HCT116 (cell line): ENCODE data around the gene ZBTB12. TPM values are rescaled to one million over a fixed set of nuclear protein-coding genes. Genes with fewer than 3 reads are reported as not detected.

Experiments used
- ATAC-seq: fragments of 200-7000 bp; cut with Tn5 transposase; 2 replicates; pipeline ENCODE4 v1.9.1; 2020; ENCODE audit warnings: mild to moderate bottlenecking, moderate library complexity
- BruUV-seq: library from RNA; stranded (reverse); fragments of 400-500 nt; replicated peaks from 2 replicates; lab custom pipeline; 2021; lab: Mats Ljungman, UMichigan
- CTCF ChIA-PET: fragments of 300-600 bp; sonication (Branson Sonifier 250); formaldehyde crosslinking; loops from one replicate; lab custom pipeline; 2021; ENCODE audit warnings: antibody characterized with exemption; lab: Charles Lee
- POLR2A ChIA-PET: fragments of 300-600, 350-600 bp; sonication (Branson Sonifier 250); formaldehyde crosslinking; loops from one replicate; lab custom pipeline; 2021; ENCODE audit warnings: antibody characterized with exemption; lab: Charles Lee
- RAD21 ChIA-PET, 2 experiments: fragments of 300-600 bp; sonication (Branson Sonifier 250); formaldehyde crosslinking; loops; one replicate each; lab custom pipeline; 2023; ENCODE audit warnings: low total read pairs in 2 of 2; ENCODE audit not compliant: uncharacterized antibody in 2 of 2, unreplicated experiment in 2 of 2, low non-redundant PET in 1 of 2; lab: Charles Lee
- DNase-seq: peaks from one replicate; pipeline ENCODE4 v3.0.0-alpha.2; 2010; ENCODE audit warnings: low read depth, low spot score
- H2AFZ ChIP-seq: fragments of 200-600 bp; shearing (Covaris generic), sonication (generic); 2 replicates; pipeline ENCODE4 v1.6.1; 2017; ENCODE audit warnings: low read depth, mixed run types, mixed read lengths, antibody characterized with exemption, low read length; ENCODE audit not compliant: poor library complexity, severe bottlenecking
- H3K27ac ChIP-seq: 2 replicates; pipeline ENCODE4 v1.5.1; 2012; ENCODE audit warnings: low read depth, low read length
- H3K27me3 ChIP-seq: fragments of 200-600 bp; sonication (generic); 2 replicates; pipeline ENCODE4 v1.6.1; 2016; ENCODE audit warnings: mixed run types, low read length, mixed read lengths; ENCODE audit not compliant: insufficient read depth
- H3K36me3 ChIP-seq, 2 experiments: fragments of 200-500 bp in 1 of 2; fragments of 200-600 bp in 1 of 2; sonication (Bioruptor generic) in 1 of 2; sonication (generic) in 1 of 2; 2 replicates each; pipeline versions ENCODE4 v1.5.1 to v1.6.1; 2014 to 2016; ENCODE audit warnings: low read length in 2 of 2, inconsistent platforms in 1 of 2, mixed read lengths in 1 of 2, mixed run types in 1 of 2; ENCODE audit not compliant: insufficient read depth in 2 of 2, control insufficient read depth in 1 of 2
- H3K4me1 ChIP-seq, 2 experiments: fragments of 200-600 bp in 1 of 2; sonication (generic) in 1 of 2; 2 replicates each; pipeline versions ENCODE4 v1.5.1 to v1.6.1; 2012 to 2017; ENCODE audit warnings: low read length in 2 of 2, inconsistent platforms in 1 of 2, mild to moderate bottlenecking in 1 of 2, mixed read lengths in 1 of 2, mixed run types in 1 of 2, moderate library complexity in 1 of 2; ENCODE audit not compliant: insufficient read depth in 2 of 2, control insufficient read depth in 1 of 2
- H3K4me2 ChIP-seq: fragments of 200-600 bp; sonication (generic); 2 replicates; pipeline ENCODE4 v1.6.1; 2017; ENCODE audit warnings: mixed run types, low read length, mixed read lengths
- H3K4me3 ChIP-seq, 2 experiments: fragments of 200-600 bp in 1 of 2; sonication (generic) in 1 of 2; replicated peaks in 1 of 2; 2 replicates each; pipeline ENCODE4 v1.5.1; 2011 to 2016; ENCODE audit warnings: low read length in 2 of 2, control low read depth in 1 of 2, low read depth in 1 of 2, mild to moderate bottlenecking in 1 of 2, mixed read lengths in 1 of 2, mixed run types in 1 of 2
- H3K79me2 ChIP-seq: fragments of 200-600 bp; sonication (generic); 2 replicates; pipeline ENCODE4 v1.6.1; 2017; ENCODE audit warnings: mild to moderate bottlenecking, mixed run types, low read length, moderate library complexity, mixed read lengths; ENCODE audit not compliant: insufficient read depth
- H3K9ac ChIP-seq: fragments of 200-600 bp; sonication (generic); 2 replicates; pipeline ENCODE4 v1.6.1; 2016; ENCODE audit warnings: low read length, mixed read lengths
- H3K9me2 ChIP-seq: fragments of 200-600 bp; sonication (generic), shearing (Covaris generic); 2 replicates; pipeline ENCODE4 v1.6.1; 2017; ENCODE audit warnings: mixed run types, mild to moderate bottlenecking, moderate library complexity; ENCODE audit not compliant: insufficient read depth
- H3K9me3 ChIP-seq, 2 experiments: fragments of 200-500 bp in 1 of 2; fragments of 200-600 bp in 1 of 2; sonication (Bioruptor generic) in 1 of 2; sonication (generic) in 1 of 2; 2 replicates each; pipeline ENCODE4 v1.6.1; 2014 to 2017; ENCODE audit warnings: low read length in 2 of 2, mixed read lengths in 2 of 2, inconsistent platforms in 1 of 2, low read depth in 1 of 2, mild to moderate bottlenecking in 1 of 2, mixed run types in 1 of 2, moderate library complexity in 1 of 2; ENCODE audit not compliant: control insufficient read depth in 1 of 2, insufficient read depth in 1 of 2
- H4K20me1 ChIP-seq: fragments of 200-600 bp; sonication (generic), shearing (Covaris generic); 2 replicates; pipeline ENCODE4 v1.6.1; 2017; ENCODE audit warnings: mixed run types, mild to moderate bottlenecking, moderate library complexity; ENCODE audit not compliant: insufficient read depth
- CBX3 ChIP-seq: IDR thresholded peaks from 2 replicates; pipeline ENCODE4 v1.6.1; 2012; ENCODE audit warnings: low read depth
- EZH2phosphoT487 ChIP-seq: fragments of 200-600 bp; IDR thresholded peaks from 2 replicates; pipeline ENCODE4 v1.6.1; 2018; ENCODE audit warnings: antibody characterized with exemption, borderline replicate concordance
- FOSL1 ChIP-seq: IDR thresholded peaks from 2 replicates; pipeline ENCODE4 v1.6.1; 2012; ENCODE audit warnings: low read depth
- JUND ChIP-seq: IDR thresholded peaks from 2 replicates; pipeline ENCODE4 v1.6.1; 2012
- POLR2A ChIP-seq: IDR thresholded peaks from 2 replicates; pipeline ENCODE4 v1.7.0; 2011; ENCODE audit warnings: borderline replicate concordance; ENCODE audit not compliant: insufficient read depth, insufficient read length; ENCODE audit errors: extremely low read depth
- POLR2AphosphoS5 ChIP-seq: IDR thresholded peaks from 2 replicates; pipeline ENCODE4 v1.6.1; 2011; ENCODE audit warnings: mild to moderate bottlenecking, low read depth, low read length, moderate library complexity
- RAD21 ChIP-seq: IDR thresholded peaks from 2 replicates; pipeline ENCODE4 v1.6.1; 2012; ENCODE audit warnings: low read depth, mild to moderate bottlenecking
- SIN3A ChIP-seq: IDR thresholded peaks from 2 replicates; pipeline ENCODE4 v1.6.1; 2012; ENCODE audit warnings: low read depth
- SRF ChIP-seq: IDR thresholded peaks from 2 replicates; pipeline ENCODE4 v1.6.1; 2012; ENCODE audit warnings: low read depth
- TCF7L2 ChIP-seq: IDR thresholded peaks from 2 replicates; pipeline ENCODE4 v1.7.0; 2011; ENCODE audit warnings: borderline replicate concordance, inconsistent platforms; ENCODE audit not compliant: insufficient read depth, insufficient read length; ENCODE audit errors: extremely low read depth
- YY1 ChIP-seq: IDR thresholded peaks from 2 replicates; pipeline ENCODE4 v1.6.1; 2011; ENCODE audit warnings: low read length, low read depth, moderate library complexity, mild to moderate bottlenecking; ENCODE audit not compliant: insufficient replicate concordance; ENCODE audit errors: extremely low read depth
- ZFX ChIP-seq: fragments of 450-650 bp; IDR thresholded peaks from 2 replicates; pipeline ENCODE4 v1.6.1; 2017
- ZNF274 ChIP-seq: fragments of 200-500 bp; sonication (Bioruptor generic); IDR thresholded peaks from 2 replicates; pipeline ENCODE4 v1.6.1; 2014; ENCODE audit warnings: mild to moderate bottlenecking, low read depth, low read length, inconsistent platforms
- intact Hi-C: fragments of 100-400 bp; cut with micrococcal nuclease; formaldehyde crosslinking; loops from 2 replicates; pipeline ENCODE4 v1.10.0; 2022
- total RNA-seq: library from RNA; stranded (reverse); gene quantifications from one replicate; pipeline ENCODE4 v1.2.1, GENCODE V29; 2021; ENCODE audit not compliant: unreplicated experiment
- TF ChIP-seq, protein P1 (sequence below): IDR thresholded peaks from 2 replicates; pipeline ENCODE4 v1.6.1; 2012; ENCODE audit warnings: low read depth
- TF ChIP-seq, protein P2 (sequence below), 3 experiments: fragments of 200-600 bp in 1 of 3; sonication (generic) in 1 of 3; IDR thresholded peaks in 2 of 3; conservative IDR thresholded peaks in 1 of 3; 2 replicates each; pipeline ENCODE4 v1.5.1; 2012 to 2017; ENCODE audit warnings: low read depth in 2 of 3, low read length in 2 of 3, antibody characterized with exemption in 1 of 3, borderline replicate concordance in 1 of 3, control low read depth in 1 of 3, mild to moderate bottlenecking in 1 of 3, mixed read lengths in 1 of 3, mixed run types in 1 of 3, moderate library complexity in 1 of 3; ENCODE audit not compliant: insufficient read depth in 1 of 3
- TF ChIP-seq, protein P3 (sequence below): IDR thresholded peaks from 2 replicates; pipeline ENCODE4 v1.6.1; 2011; ENCODE audit warnings: mild to moderate bottlenecking, low read length, moderate library complexity; ENCODE audit not compliant: insufficient replicate concordance; ENCODE audit errors: extremely low read depth
- TF ChIP-seq, protein P4 (sequence below): IDR thresholded peaks from 2 replicates; pipeline ENCODE4 v1.6.1; 2012

ZBTB12 gene
- total RNA-seq, 1 experiment from 2014 or later, result 10.3 TPM

DNA sequence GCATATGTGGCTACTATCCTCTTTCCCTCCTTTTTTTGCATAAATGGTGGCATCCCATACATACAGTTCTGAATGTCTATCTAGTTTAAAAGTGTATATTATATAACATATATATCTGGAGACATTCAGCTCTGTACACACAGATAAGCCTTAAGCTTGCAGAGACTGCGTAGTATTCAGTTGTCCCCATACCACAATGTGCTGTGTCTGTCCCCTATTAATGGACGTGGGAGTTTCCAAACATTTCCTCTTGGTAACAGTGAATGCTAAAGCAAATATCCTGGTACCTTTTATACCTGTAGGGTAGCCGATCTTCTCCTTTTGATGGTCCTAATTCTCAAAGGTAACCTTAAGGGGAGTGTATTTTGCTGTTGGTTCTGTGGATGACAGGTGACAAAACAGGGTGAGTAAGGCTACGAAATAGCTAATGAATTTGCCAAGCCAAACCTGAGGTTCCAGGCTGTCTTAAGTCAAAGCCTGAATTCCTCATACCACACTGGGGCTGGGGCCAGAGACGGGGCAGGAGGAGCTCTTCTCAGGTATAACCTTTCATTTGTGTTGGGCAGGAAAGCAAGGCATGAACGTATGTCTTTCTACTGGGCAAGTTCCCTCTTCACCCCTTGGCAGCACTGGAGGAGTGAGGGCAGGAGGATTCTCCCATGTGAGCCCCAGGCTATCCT, 17.9 kb upstream of the ZBTB12 start:
- H3K36me3 ChIP-seq, result no peaks in the 10 kb centered on the region
- ATAC-seq, result no peak
- no peak overlapping the region for H3K27ac ChIP-seq
- RAD21 ChIA-PET, result interaction anchor here in 1 of 2 experiments (0.7 kb wide), 1 partner anchor 11 kb away, joined by 3 read pairs; no protein-coding TSS in a partner anchor
- H3K9me2 ChIP-seq, result no peaks in the 10 kb centered on the region
- H3K27me3 ChIP-seq, result no peaks in the 10 kb centered on the region
- no peaks in the 10 kb centered on the region for H3K79me2 ChIP-seq
- no peaks in the 10 kb centered on the region for H4K20me1 ChIP-seq
- POLR2A ChIA-PET, result no interaction called here
- intact Hi-C loops, result no loop called here
- BruUV-seq, result no TSS peak
- H3K4me1 ChIP-seq, result peaks cover 0 to 5% of the 10 kb centered on the region in 2 experiments; a peak in 2 of 4 replicates
- CTCF ChIA-PET, result no interaction called here
- no peak overlapping the region for H3K9ac ChIP-seq
- no peaks in the 10 kb centered on the region; a peak in 1 of 4 replicates for H3K9me3 ChIP-seq
- no peak overlapping the region for H2AFZ ChIP-seq
- H3K4me3 ChIP-seq, result no peak overlapping the region
- no peak overlapping the region for H3K4me2 ChIP-seq
- TF ChIP-seq TCF7L2 (no peak), SRF (no peak), EZH2phosphoT487 (no peak), FOSL1 (no peak), ZNF274 (no peak), CBX3 (no peak), RAD21 (no peak), POLR2A (no peak), YY1 (no peak), SIN3A (no peak), POLR2AphosphoS5 (no peak), JUND (no peak), ZFX (no peak)
- TF ChIP-seq, protein P1, sequence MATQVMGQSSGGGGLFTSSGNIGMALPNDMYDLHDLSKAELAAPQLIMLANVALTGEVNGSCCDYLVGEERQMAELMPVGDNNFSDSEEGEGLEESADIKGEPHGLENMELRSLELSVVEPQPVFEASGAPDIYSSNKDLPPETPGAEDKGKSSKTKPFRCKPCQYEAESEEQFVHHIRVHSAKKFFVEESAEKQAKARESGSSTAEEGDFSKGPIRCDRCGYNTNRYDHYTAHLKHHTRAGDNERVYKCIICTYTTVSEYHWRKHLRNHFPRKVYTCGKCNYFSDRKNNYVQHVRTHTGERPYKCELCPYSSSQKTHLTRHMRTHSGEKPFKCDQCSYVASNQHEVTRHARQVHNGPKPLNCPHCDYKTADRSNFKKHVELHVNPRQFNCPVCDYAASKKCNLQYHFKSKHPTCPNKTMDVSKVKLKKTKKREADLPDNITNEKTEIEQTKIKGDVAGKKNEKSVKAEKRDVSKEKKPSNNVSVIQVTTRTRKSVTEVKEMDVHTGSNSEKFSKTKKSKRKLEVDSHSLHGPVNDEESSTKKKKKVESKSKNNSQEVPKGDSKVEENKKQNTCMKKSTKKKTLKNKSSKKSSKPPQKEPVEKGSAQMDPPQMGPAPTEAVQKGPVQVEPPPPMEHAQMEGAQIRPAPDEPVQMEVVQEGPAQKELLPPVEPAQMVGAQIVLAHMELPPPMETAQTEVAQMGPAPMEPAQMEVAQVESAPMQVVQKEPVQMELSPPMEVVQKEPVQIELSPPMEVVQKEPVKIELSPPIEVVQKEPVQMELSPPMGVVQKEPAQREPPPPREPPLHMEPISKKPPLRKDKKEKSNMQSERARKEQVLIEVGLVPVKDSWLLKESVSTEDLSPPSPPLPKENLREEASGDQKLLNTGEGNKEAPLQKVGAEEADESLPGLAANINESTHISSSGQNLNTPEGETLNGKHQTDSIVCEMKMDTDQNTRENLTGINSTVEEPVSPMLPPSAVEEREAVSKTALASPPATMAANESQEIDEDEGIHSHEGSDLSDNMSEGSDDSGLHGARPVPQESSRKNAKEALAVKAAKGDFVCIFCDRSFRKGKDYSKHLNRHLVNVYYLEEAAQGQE, result no peak
- TF ChIP-seq, protein P2, sequence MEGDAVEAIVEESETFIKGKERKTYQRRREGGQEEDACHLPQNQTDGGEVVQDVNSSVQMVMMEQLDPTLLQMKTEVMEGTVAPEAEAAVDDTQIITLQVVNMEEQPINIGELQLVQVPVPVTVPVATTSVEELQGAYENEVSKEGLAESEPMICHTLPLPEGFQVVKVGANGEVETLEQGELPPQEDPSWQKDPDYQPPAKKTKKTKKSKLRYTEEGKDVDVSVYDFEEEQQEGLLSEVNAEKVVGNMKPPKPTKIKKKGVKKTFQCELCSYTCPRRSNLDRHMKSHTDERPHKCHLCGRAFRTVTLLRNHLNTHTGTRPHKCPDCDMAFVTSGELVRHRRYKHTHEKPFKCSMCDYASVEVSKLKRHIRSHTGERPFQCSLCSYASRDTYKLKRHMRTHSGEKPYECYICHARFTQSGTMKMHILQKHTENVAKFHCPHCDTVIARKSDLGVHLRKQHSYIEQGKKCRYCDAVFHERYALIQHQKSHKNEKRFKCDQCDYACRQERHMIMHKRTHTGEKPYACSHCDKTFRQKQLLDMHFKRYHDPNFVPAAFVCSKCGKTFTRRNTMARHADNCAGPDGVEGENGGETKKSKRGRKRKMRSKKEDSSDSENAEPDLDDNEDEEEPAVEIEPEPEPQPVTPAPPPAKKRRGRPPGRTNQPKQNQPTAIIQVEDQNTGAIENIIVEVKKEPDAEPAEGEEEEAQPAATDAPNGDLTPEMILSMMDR (IDR thresholded peaks at IDR 0.05 in 2 of 3, conservative IDR thresholded peaks at IDR 0.05 in 1 of 3; ENCODE audit: borderline replicate concordance in 1 of 3, insufficient read depth in 1 of 3, low read depth in 2 of 3, low read length in 2 of 3), result no peak
- TF ChIP-seq, protein P3, sequence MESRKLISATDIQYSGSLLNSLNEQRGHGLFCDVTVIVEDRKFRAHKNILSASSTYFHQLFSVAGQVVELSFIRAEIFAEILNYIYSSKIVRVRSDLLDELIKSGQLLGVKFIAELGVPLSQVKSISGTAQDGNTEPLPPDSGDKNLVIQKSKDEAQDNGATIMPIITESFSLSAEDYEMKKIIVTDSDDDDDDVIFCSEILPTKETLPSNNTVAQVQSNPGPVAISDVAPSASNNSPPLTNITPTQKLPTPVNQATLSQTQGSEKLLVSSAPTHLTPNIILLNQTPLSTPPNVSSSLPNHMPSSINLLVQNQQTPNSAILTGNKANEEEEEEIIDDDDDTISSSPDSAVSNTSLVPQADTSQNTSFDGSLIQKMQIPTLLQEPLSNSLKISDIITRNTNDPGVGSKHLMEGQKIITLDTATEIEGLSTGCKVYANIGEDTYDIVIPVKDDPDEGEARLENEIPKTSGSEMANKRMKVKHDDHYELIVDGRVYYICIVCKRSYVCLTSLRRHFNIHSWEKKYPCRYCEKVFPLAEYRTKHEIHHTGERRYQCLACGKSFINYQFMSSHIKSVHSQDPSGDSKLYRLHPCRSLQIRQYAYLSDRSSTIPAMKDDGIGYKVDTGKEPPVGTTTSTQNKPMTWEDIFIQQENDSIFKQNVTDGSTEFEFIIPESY, result no peak
- TF ChIP-seq, protein P4, sequence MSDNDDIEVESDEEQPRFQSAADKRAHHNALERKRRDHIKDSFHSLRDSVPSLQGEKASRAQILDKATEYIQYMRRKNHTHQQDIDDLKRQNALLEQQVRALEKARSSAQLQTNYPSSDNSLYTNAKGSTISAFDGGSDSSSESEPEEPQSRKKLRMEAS, result no peak
- TF ChIP-seq, all 23 proteins: peak for 0
- no peak for DNase-seq
